Raji (cell line): ENCODE results near the gene PABPC1L.

Source experiments
- POLR2A ChIP-seq: IDR thresholded peaks from 2 replicates; pipeline ENCODE4 v1.6.1; 2011; ENCODE audit warnings: low read depth, low read length, control low read depth; ENCODE audit not compliant: insufficient read depth

PABPC1L gene

GRCh38 chr20:44896583-44896982 is 13.3 kb upstream of the PABPC1L start:
- no peak for TF ChIP-seq POLR2A

- no peak for TF ChIP-seq POLR2A
Measured at GRCh38 chr20:44897133-44897532, 12.7 kb upstream of the PABPC1L start.

GRCh38 chr20:44900231-44900854 is 9.5 kb upstream of the PABPC1L start:
- TF ChIP-seq POLR2A, result no peak

GRCh38 chr20:44901974-44902373 is 7.9 kb upstream of the PABPC1L start:
- TF ChIP-seq POLR2A, result no peak

- no peak for TF ChIP-seq POLR2A
Measured at GRCh38 chr20:44904377-44904776, 5.5 kb upstream of the PABPC1L start.

- no peak for TF ChIP-seq POLR2A
Measured at GRCh38 chr20:44908987-44909871, 631 bp upstream of the PABPC1L start.

- no peak for TF ChIP-seq POLR2A
Measured at GRCh38 chr20:44910690-44911262, 916 bp downstream of the PABPC1L start.

GRCh38 chr20:44911264-44911921 is 1.5 kb downstream of the PABPC1L start:
- TF ChIP-seq POLR2A, result no peak

GRCh38 chr20:44912189-44912588 is 2.3 kb downstream of the PABPC1L start:
- TF ChIP-seq POLR2A, result no peak

GRCh38 chr20:44914924-44915323 is 5.1 kb downstream of the PABPC1L start:
- no peak for TF ChIP-seq POLR2A

GRCh38 chr20:44916586-44916985 is 6.7 kb downstream of the PABPC1L start:
- no peak for TF ChIP-seq POLR2A

- no peak for TF ChIP-seq POLR2A
Measured at GRCh38 chr20:44917399-44917798, 7.5 kb downstream of the PABPC1L start.

- no peak for TF ChIP-seq POLR2A
Measured at GRCh38 chr20:44918342-44918741, 8.5 kb downstream of the PABPC1L start.

GRCh38 chr20:44918761-44919160 is 8.9 kb downstream of the PABPC1L start:
- no peak for TF ChIP-seq POLR2A

GRCh38 chr20:44921447-44921846 is 11.6 kb downstream of the PABPC1L start:
- no peak for TF ChIP-seq POLR2A

GRCh38 chr20:44924541-44924940 is 14.7 kb downstream of the PABPC1L start:
- TF ChIP-seq POLR2A, result no peak

- TF ChIP-seq POLR2A, result no peak
Measured at GRCh38 chr20:44928595-44928994, 18.7 kb downstream of the PABPC1L start.
